Smooth muscle cell (in vitro differentiated cells): Measurements from ENCODE around the gene COL4A3. TPM values are rescaled to one million over a fixed set of nuclear protein-coding genes. Genes with fewer than 3 reads are reported as not detected.

Experiments
- DNase-seq: peaks from one replicate; lab custom pipeline; 2025; ENCODE audit not compliant: unreplicated experiment; lab: John Stamatoyannopoulos, UW
- H2AFZ ChIP-seq: fragments of 200-600 bp; sonication (generic); 2 replicates; pipeline ENCODE4 v1.6.0; 2016; ENCODE audit warnings: antibody characterized with exemption, low read depth, mild to moderate bottlenecking
- H3F3A ChIP-seq: fragments of 200-600 bp; sonication (generic); 2 replicates; pipeline ENCODE4 v1.6.0; 2017; ENCODE audit warnings: antibody characterized with exemption, low read depth
- H3K27ac ChIP-seq: fragments of 200-600 bp; sonication (generic); 2 replicates; pipeline ENCODE4 v1.5.1; 2016; ENCODE audit warnings: low read depth, mild to moderate bottlenecking
- H3K27me3 ChIP-seq: fragments of 200-600 bp; sonication (generic); 2 replicates; pipeline ENCODE4 v1.6.1; 2016; ENCODE audit warnings: low read depth, mild to moderate bottlenecking
- H3K36me3 ChIP-seq: fragments of 200-600 bp; sonication (generic); 2 replicates; pipeline ENCODE4 v1.5.1; 2016; ENCODE audit warnings: low read depth
- H3K4me1 ChIP-seq: fragments of 200-600 bp; sonication (generic); 2 replicates; pipeline ENCODE4 v1.5.1; 2016; ENCODE audit warnings: low read depth
- H3K4me2 ChIP-seq: fragments of 200-600 bp; sonication (generic); 2 replicates; pipeline ENCODE4 v1.6.0; 2016; ENCODE audit warnings: mild to moderate bottlenecking
- H3K4me3 ChIP-seq: fragments of 200-600 bp; sonication (generic); 2 replicates; pipeline ENCODE4 v1.5.1; 2016; ENCODE audit warnings: mild to moderate bottlenecking
- H3K79me2 ChIP-seq: fragments of 200-600 bp; sonication (generic); 2 replicates; pipeline ENCODE4 v1.6.0; 2016; ENCODE audit warnings: low read depth, mild to moderate bottlenecking
- H3K9ac ChIP-seq: fragments of 200-600 bp; sonication (generic); 2 replicates; pipeline ENCODE4 v1.6.0; 2016; ENCODE audit warnings: low read depth
- H3K9me3 ChIP-seq: fragments of 200-600 bp; sonication (generic); replicated peaks from 2 replicates; pipeline ENCODE4 v1.5.1; 2016; ENCODE audit warnings: low read depth
- H4K20me1 ChIP-seq: fragments of 200-600 bp; sonication (generic); 2 replicates; pipeline ENCODE4 v1.6.0; 2016; ENCODE audit warnings: low read depth
- WGBS: methylation state at CpG from one replicate; pipeline ENCODE4 v1.1.7; 2016; ENCODE audit warnings: low lambda C conversion rate; 5-methylcytosine and 5-hydroxymethylcytosine counted together
- polyA plus RNA-seq: library from polyadenylated mRNA; unstranded; fragments of >200 nt; fragmentation: Nextera tagmentation; extraction: Ambion mirVana; gene quantifications from 2 replicates; pipeline ENCODE4 v1.2.1, GENCODE V29; 2016
- total RNA-seq: library from RNA; depleted of rRNA; stranded (reverse); fragments of >200 nt; gene quantifications from 2 replicates; pipeline ENCODE4 v1.2.3, GENCODE V29; 2014
- TF ChIP-seq, protein P1 (sequence below): fragments of 200-600 bp; sonication (generic); IDR thresholded peaks from 2 replicates; pipeline ENCODE4 v1.5.1; 2017; ENCODE audit warnings: borderline replicate concordance, mild to moderate bottlenecking, antibody characterized with exemption; ENCODE audit not compliant: insufficient read depth, poor library complexity, severe bottlenecking

The COL4A3 gene
- total and polyA plus RNA-seq, 2 experiments from 2014 or later: not detected

DNA sequence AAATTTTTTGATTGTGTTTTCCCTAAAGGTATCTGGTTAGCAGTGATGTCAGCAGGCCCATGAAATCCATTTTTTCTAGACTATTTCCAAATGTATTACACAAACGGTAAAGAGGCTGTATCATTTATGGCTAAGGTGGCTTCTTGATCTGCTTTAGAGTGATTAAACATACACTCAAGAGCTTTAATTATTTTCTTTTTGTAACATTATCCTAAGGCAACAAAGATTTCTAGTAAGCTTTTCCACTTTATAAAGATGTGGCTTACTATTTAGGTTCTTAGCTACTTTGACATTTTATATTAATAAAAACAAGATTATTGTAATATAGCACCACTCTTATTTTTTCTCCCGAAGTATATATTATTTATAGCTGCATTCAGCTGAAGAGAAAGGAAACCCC lies 177.1 kb downstream of the COL4A3 start:
- TF ChIP-seq, protein P1, sequence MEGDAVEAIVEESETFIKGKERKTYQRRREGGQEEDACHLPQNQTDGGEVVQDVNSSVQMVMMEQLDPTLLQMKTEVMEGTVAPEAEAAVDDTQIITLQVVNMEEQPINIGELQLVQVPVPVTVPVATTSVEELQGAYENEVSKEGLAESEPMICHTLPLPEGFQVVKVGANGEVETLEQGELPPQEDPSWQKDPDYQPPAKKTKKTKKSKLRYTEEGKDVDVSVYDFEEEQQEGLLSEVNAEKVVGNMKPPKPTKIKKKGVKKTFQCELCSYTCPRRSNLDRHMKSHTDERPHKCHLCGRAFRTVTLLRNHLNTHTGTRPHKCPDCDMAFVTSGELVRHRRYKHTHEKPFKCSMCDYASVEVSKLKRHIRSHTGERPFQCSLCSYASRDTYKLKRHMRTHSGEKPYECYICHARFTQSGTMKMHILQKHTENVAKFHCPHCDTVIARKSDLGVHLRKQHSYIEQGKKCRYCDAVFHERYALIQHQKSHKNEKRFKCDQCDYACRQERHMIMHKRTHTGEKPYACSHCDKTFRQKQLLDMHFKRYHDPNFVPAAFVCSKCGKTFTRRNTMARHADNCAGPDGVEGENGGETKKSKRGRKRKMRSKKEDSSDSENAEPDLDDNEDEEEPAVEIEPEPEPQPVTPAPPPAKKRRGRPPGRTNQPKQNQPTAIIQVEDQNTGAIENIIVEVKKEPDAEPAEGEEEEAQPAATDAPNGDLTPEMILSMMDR: no peak
- no peak for DNase-seq
- no peaks in the 10 kb centered on the region for H3K79me2 ChIP-seq
- no peak overlapping the region for H3K4me2 ChIP-seq
- no peak overlapping the region for H3K9ac ChIP-seq
- H3K36me3 ChIP-seq: peaks cover 12% of the 10 kb centered on the region
- no peak overlapping the region for H3K27ac ChIP-seq
- no peak overlapping the region for H3K4me3 ChIP-seq
- H4K20me1 ChIP-seq: no peaks in the 10 kb centered on the region
- WGBS: 95% methylated on average over 2 of the region's 2 CpGs
- no peaks in the 10 kb centered on the region for H3K27me3 ChIP-seq
- no peaks in the 10 kb centered on the region for H3K9me3 ChIP-seq
- H2AFZ ChIP-seq: no peak overlapping the region
- H3F3A ChIP-seq: no peaks in the 10 kb centered on the region
- no peaks in the 10 kb centered on the region for H3K4me1 ChIP-seq

DNA sequence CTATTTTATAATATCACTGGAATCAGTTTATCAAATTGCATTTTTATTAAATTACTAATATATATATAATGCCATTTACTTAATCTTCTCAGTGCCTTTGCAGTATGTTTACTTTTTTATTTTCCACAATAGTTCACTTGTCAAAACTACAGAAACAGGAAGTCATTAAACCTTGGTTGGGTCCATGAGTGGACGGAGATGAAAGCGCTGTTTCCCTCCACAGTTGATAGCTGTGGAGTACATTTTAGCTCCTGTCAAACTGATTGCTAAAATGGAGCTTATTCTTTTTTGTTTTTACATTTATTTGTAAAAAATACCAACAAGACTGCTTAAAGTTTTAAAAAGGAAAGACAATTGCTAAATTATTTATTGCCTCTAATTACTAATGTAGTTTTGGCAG lies 179.8 kb downstream of the COL4A3 start:
- peaks cover 12% of the 10 kb centered on the region for H3K36me3 ChIP-seq
- H3K9ac ChIP-seq: no peak overlapping the region
- DNase-seq: no peak
- H3F3A ChIP-seq: no peaks in the 10 kb centered on the region
- H3K4me1 ChIP-seq: no peaks in the 10 kb centered on the region
- WGBS: 72% methylated on average over 2 of the region's 2 CpGs
- H3K27ac ChIP-seq: no peak overlapping the region
- TF ChIP-seq, protein P1: no peak
- H2AFZ ChIP-seq: no peak overlapping the region
- H3K27me3 ChIP-seq: no peaks in the 10 kb centered on the region
- no peaks in the 10 kb centered on the region for H3K79me2 ChIP-seq
- no peak overlapping the region for H3K4me2 ChIP-seq
- H3K9me3 ChIP-seq: no peaks in the 10 kb centered on the region
- H4K20me1 ChIP-seq: no peaks in the 10 kb centered on the region
- H3K4me3 ChIP-seq: no peak overlapping the region

GRCh38 chr2:227347117-227347516 lies 182.7 kb downstream of the COL4A3 start:
- no peaks in the 10 kb centered on the region for H3K79me2 ChIP-seq
- no peak for DNase-seq
- H3K9me3 ChIP-seq: no peaks in the 10 kb centered on the region
- H4K20me1 ChIP-seq: no peaks in the 10 kb centered on the region
- H2AFZ ChIP-seq: no peak overlapping the region
- H3K4me2 ChIP-seq: no peak overlapping the region
- H3K27me3 ChIP-seq: no peaks in the 10 kb centered on the region
- WGBS: 88% methylated on average over 7 of the region's 7 CpGs
- TF ChIP-seq, protein P1: no peak
- peaks cover 12% of the 10 kb centered on the region for H3K36me3 ChIP-seq
- no peak overlapping the region for H3K4me3 ChIP-seq
- no peak overlapping the region for H3K9ac ChIP-seq
- no peak overlapping the region for H3K27ac ChIP-seq
- no peaks in the 10 kb centered on the region for H3K4me1 ChIP-seq
- no peaks in the 10 kb centered on the region for H3F3A ChIP-seq

DNA sequence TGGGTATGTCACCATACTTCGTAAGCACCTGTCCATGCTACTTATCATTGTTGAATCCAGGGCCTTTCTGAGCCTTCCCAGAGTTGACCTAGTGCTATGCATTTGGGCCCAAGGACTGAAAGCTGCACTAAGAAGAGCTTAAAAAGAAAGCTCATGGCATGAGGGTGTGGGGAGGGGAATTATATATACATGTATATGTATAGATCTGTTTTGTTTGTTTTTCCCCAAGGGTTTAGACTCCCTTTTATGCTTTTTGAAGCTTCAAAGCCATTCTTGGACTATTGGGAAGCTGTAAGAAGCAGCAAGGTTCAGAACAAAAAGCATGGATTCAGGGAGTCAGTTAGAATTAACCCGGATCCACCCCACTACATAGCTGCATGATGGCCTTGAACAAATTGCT lies 183.9 kb downstream of the COL4A3 start:
- no peak overlapping the region for H3K27ac ChIP-seq
- WGBS: 97% methylated on average over 2 of the region's 2 CpGs

More for the DNA sequence above, 183.9 kb downstream of the COL4A3 start:
- TF ChIP-seq, protein P1: no peak
- Histone ChIP-seq H3K4me1 (no peaks in the 10 kb centered on the region), H3K9ac (no peak overlapping the region), H3K27me3 (no peaks in the 10 kb centered on the region), H2AFZ (no peak overlapping the region), H3K9me3 (no peaks in the 10 kb centered on the region), H3K4me2 (no peak overlapping the region), H4K20me1 (no peaks in the 10 kb centered on the region), H3F3A (no peaks in the 10 kb centered on the region), H3K79me2 (no peaks in the 10 kb centered on the region), H3K36me3 (peaks cover 6% of the 10 kb centered on the region), H3K4me3 (no peak overlapping the region)
- no peak for DNase-seq
